ENCODE results near the gene SRRM3. TPM values are rescaled to one million over a fixed set of nuclear protein-coding genes. Genes with fewer than 3 reads are reported as not detected.
A peak's percentile ranks its signal among the peaks of the same experiment; 100 is the strongest.
"Not testable (repeated sequence)": the region's sequence is repeated elsewhere in the genome, so short reads cannot be mapped to it uniquely, and the experiment has no call there.

The SRRM3 gene
- total RNA-seq, 1 experiment from 2014 or later, result 7.6 TPM

GRCh38 chr7:76257973-76258372 is 56.3 kb downstream of the SRRM3 start:
- Histone ChIP-seq H3K27me3 (ENCODE audit: control insufficient read depth, insufficient read depth, low read length) (peaks cover 5% of the 10 kb centered on the region; the same call in 1 of the 2 replicates), H3K4me3 (ENCODE audit: insufficient read depth, low read depth, low read length) (no peak overlapping the region), H3K36me3 (replicated peaks; ENCODE audit: control insufficient read depth, insufficient read depth, low read length) (no peaks in the 10 kb centered on the region)
- peak; percentile 58 for DNase-seq

- Histone ChIP-seq H3K4me3 (ENCODE audit: insufficient read depth, low read depth, low read length) (peak overlapping the region; percentile 61), H3K36me3 (replicated peaks; ENCODE audit: control insufficient read depth, insufficient read depth, low read length) (no peaks in the 10 kb centered on the region), H3K27me3 (ENCODE audit: control insufficient read depth, insufficient read depth, low read length) (peaks cover 5% of the 10 kb centered on the region; the same call in 1 of the 2 replicates)
- DNase-seq, result no peak
Observed at GRCh38 chr7:76259124-76260093, 57.7 kb downstream of the SRRM3 start.

DNA sequence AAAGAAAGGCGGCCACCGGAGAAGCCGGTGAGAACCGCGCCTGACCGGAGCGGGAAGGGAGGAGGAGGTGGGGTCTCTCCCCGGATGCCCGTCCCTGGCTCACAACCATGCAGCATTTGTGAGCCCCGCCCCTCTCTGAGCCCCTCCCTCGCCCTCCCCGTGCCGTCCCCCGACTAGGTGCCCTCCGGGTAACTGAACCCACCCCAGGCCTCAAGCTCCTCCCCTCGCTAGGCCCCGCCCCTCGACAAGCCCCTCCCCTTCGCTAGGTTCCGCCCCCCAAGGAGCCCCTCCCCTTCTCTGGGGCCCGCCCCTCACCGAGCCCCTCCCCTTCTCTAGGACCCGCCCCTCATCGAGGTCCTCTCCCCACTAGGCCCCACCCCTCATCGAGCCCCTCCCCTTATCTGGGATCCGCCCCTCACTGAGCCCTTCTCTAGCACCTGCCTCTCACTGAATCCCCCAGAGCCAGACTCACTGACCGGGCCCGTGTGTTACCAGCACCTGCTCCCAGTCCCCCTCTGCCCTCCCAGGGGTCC is 58.5 kb downstream of the SRRM3 start:
- H3K4me3 ChIP-seq (ENCODE audit: insufficient read depth, low read depth, low read length), result peak overlapping the region; percentile 61
- DNase-seq, result peak; percentile 98
- H3K36me3 ChIP-seq (replicated peaks; ENCODE audit: control insufficient read depth, insufficient read depth, low read length), result no peaks in the 10 kb centered on the region
- peaks cover 5% of the 10 kb centered on the region; the same call in 1 of the 2 replicates for H3K27me3 ChIP-seq (ENCODE audit: control insufficient read depth, insufficient read depth, low read length)

- DNase-seq, result no peak
- no peak overlapping the region for H3K4me3 ChIP-seq (ENCODE audit: insufficient read depth, low read depth, low read length)
- H3K36me3 ChIP-seq (replicated peaks; ENCODE audit: control insufficient read depth, insufficient read depth, low read length), result no peaks in the 10 kb centered on the region
- peaks cover 5% of the 10 kb centered on the region; the same call in 1 of the 2 replicates for H3K27me3 ChIP-seq (ENCODE audit: control insufficient read depth, insufficient read depth, low read length)
Observed at GRCh38 chr7:76261329-76261728, 59.6 kb downstream of the SRRM3 start.

DNA sequence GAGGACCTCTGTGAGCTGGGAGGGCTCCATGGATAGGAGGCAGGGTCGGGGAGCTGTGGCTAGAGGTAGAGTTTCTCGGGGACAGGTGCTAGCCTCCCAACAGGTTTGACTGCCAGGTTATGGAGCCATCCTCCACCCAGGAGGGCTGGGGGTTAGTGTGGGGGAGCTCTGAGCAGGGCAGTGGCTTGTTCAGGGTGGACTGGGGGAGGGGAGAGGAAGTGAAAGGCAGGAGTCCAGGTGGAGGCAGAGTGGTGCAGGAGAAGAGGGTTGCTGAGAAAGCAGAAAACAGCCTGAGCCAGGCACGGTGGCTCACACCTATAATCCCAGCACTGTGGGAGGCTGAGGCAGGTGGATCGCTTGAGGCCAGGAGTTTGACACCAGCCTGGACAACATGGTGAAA is 60.2 kb downstream of the SRRM3 start:
- H3K4me3 ChIP-seq (ENCODE audit: insufficient read depth, low read depth, low read length), result no peak overlapping the region
- DNase-seq, result no peak
- H3K27me3 ChIP-seq (ENCODE audit: control insufficient read depth, insufficient read depth, low read length), result peaks cover 8% of the 10 kb centered on the region
- no peaks in the 10 kb centered on the region for H3K36me3 ChIP-seq (replicated peaks; ENCODE audit: control insufficient read depth, insufficient read depth, low read length)

- H3K4me3 ChIP-seq (ENCODE audit: insufficient read depth, low read depth, low read length), result no peak overlapping the region
- peaks cover 14% of the 10 kb centered on the region for H3K27me3 ChIP-seq (ENCODE audit: control insufficient read depth, insufficient read depth, low read length)
- peak; percentile 58 for DNase-seq
- H3K36me3 ChIP-seq (replicated peaks; ENCODE audit: control insufficient read depth, insufficient read depth, low read length), result no peaks in the 10 kb centered on the region
Observed at GRCh38 chr7:76262683-76263402, 61.1 kb downstream of the SRRM3 start.

- no peak for DNase-seq
- H3K4me3 ChIP-seq (ENCODE audit: insufficient read depth, low read depth, low read length), result no peak overlapping the region
- H3K36me3 ChIP-seq (replicated peaks; ENCODE audit: control insufficient read depth, insufficient read depth, low read length), result no peaks in the 10 kb centered on the region
- H3K27me3 ChIP-seq (ENCODE audit: control insufficient read depth, insufficient read depth, low read length), result peaks cover 15% of the 10 kb centered on the region
Observed at GRCh38 chr7:76265299-76265698, 63.6 kb downstream of the SRRM3 start.

GRCh38 chr7:76267107-76267893 is 65.6 kb downstream of the SRRM3 start:
- Histone ChIP-seq H3K36me3 (replicated peaks; ENCODE audit: control insufficient read depth, insufficient read depth, low read length) (no peaks in the 10 kb centered on the region), H3K27me3 (ENCODE audit: control insufficient read depth, insufficient read depth, low read length) (peaks cover 17% of the 10 kb centered on the region), H3K4me3 (ENCODE audit: insufficient read depth, low read depth, low read length) (peak overlapping the region; percentile 56)
- DNase-seq, result peak; percentile 74

- Histone ChIP-seq H3K4me3 (ENCODE audit: insufficient read depth, low read depth, low read length) (peak overlapping the region; percentile 56), H3K27me3 (ENCODE audit: control insufficient read depth, insufficient read depth, low read length) (peaks cover 17% of the 10 kb centered on the region), H3K36me3 (replicated peaks; ENCODE audit: control insufficient read depth, insufficient read depth, low read length) (no peaks in the 10 kb centered on the region)
- peak; percentile 60 for DNase-seq
Observed at GRCh38 chr7:76267894-76268183, 66.1 kb downstream of the SRRM3 start.

- DNase-seq, result no peak
- Histone ChIP-seq H3K36me3 (replicated peaks; ENCODE audit: control insufficient read depth, insufficient read depth, low read length) (no peaks in the 10 kb centered on the region), H3K27me3 (ENCODE audit: control insufficient read depth, insufficient read depth, low read length) (peaks cover 17% of the 10 kb centered on the region)
Observed at GRCh38 chr7:76268376-76268775, 66.7 kb downstream of the SRRM3 start.

GRCh38 chr7:76269895-76270294 is 68.2 kb downstream of the SRRM3 start:
- H3K36me3 ChIP-seq (replicated peaks; ENCODE audit: control insufficient read depth, insufficient read depth, low read length), result no peaks in the 10 kb centered on the region
- no peak for DNase-seq
- peaks cover 17% of the 10 kb centered on the region for H3K27me3 ChIP-seq (ENCODE audit: control insufficient read depth, insufficient read depth, low read length)
- no peak overlapping the region for H3K4me3 ChIP-seq (ENCODE audit: insufficient read depth, low read depth, low read length)

More at GRCh38 chr7:76268376-76268775, 66.7 kb downstream of the SRRM3 start:
- no peak overlapping the region for H3K4me3 ChIP-seq (ENCODE audit: insufficient read depth, low read depth, low read length)

- H3K4me3 ChIP-seq (ENCODE audit: insufficient read depth, low read depth, low read length); H3K36me3 ChIP-seq (replicated peaks; ENCODE audit: control insufficient read depth, insufficient read depth, low read length); DNase-seq: not testable (repeated sequence)
- peaks cover 17% of the 10 kb centered on the region for H3K27me3 ChIP-seq (ENCODE audit: control insufficient read depth, insufficient read depth, low read length)
Observed at GRCh38 chr7:76271384-76271783, 69.7 kb downstream of the SRRM3 start.

- DNase-seq, result no peak
- Histone ChIP-seq H3K4me3 (ENCODE audit: insufficient read depth, low read depth, low read length) (no peak overlapping the region), H3K36me3 (replicated peaks; ENCODE audit: control insufficient read depth, insufficient read depth, low read length) (no peaks in the 10 kb centered on the region), H3K27me3 (ENCODE audit: control insufficient read depth, insufficient read depth, low read length) (peaks cover 11% of the 10 kb centered on the region)
Observed at GRCh38 chr7:76272142-76272541, 70.4 kb downstream of the SRRM3 start.

GRCh38 chr7:76272851-76273497 is 71.3 kb downstream of the SRRM3 start:
- no peak overlapping the region for H3K4me3 ChIP-seq (ENCODE audit: insufficient read depth, low read depth, low read length)
- no peaks in the 10 kb centered on the region for H3K36me3 ChIP-seq (replicated peaks; ENCODE audit: control insufficient read depth, insufficient read depth, low read length)
- peaks cover 6% of the 10 kb centered on the region for H3K27me3 ChIP-seq (ENCODE audit: control insufficient read depth, insufficient read depth, low read length)
- no peak for DNase-seq

Data from H7 (cell line).